MM.1S (cell line): ENCODE measurements around the gene ELK3.

Experiments used
- DNase-seq: peaks from one replicate; pipeline ENCODE4 v3.0.0-alpha.2; 2015
- H2AFZ ChIP-seq: fragments of 300-600 bp; sonication (generic); 2 replicates; pipeline ENCODE4 v1.6.0; 2016; ENCODE audit warnings: antibody characterized with exemption, low read length
- H3F3A ChIP-seq: fragments of 300-600 bp; sonication (generic); 2 replicates; pipeline ENCODE4 v1.6.1; 2016; ENCODE audit warnings: mild to moderate bottlenecking, antibody characterized with exemption, low read length, moderate library complexity, mixed read lengths; ENCODE audit not compliant: insufficient read depth
- H3K27ac ChIP-seq: fragments of 300-600 bp; sonication (generic); 2 replicates; pipeline ENCODE4 v1.5.1; 2016; ENCODE audit warnings: mild to moderate bottlenecking, low read length
- H3K27me3 ChIP-seq: fragments of 300-600 bp; sonication (generic); replicated peaks from 2 replicates; pipeline ENCODE4 v1.6.0; 2016; ENCODE audit warnings: low read length; ENCODE audit not compliant: insufficient read depth
- H3K36me3 ChIP-seq: fragments of 300-600 bp; sonication (generic); replicated peaks from 2 replicates; pipeline ENCODE4 v1.6.1; 2016; ENCODE audit warnings: mild to moderate bottlenecking, low read length, mixed read lengths; ENCODE audit not compliant: insufficient read depth
- H3K4me1 ChIP-seq: fragments of 300-600 bp; sonication (generic); 2 replicates; pipeline ENCODE4 v1.6.1; 2016; ENCODE audit warnings: low read length, mixed read lengths
- H3K4me2 ChIP-seq: fragments of 300-600 bp; sonication (generic); 2 replicates; pipeline ENCODE4 v1.6.0; 2016; ENCODE audit warnings: low read depth, low read length
- H3K4me3 ChIP-seq: fragments of 300-600 bp; sonication (generic); 2 replicates; pipeline ENCODE4 v1.5.1; 2016; ENCODE audit warnings: low read length, mixed read lengths
- H3K79me2 ChIP-seq: fragments of 300-600 bp; sonication (generic); 2 replicates; pipeline ENCODE4 v1.6.1; 2016; ENCODE audit warnings: mixed run types, low read length, mixed read lengths
- H3K9ac ChIP-seq: fragments of 300-600 bp; sonication (generic); 2 replicates; pipeline ENCODE4 v1.6.1; 2016; ENCODE audit warnings: low read length, mixed read lengths
- H3K9me2 ChIP-seq: fragments of 300-600 bp; sonication (generic); replicated peaks from 2 replicates; pipeline ENCODE4 v1.6.1; 2016; ENCODE audit warnings: mild to moderate bottlenecking, low read length, mixed read lengths; ENCODE audit not compliant: insufficient read depth
- H3K9me3 ChIP-seq: fragments of 300-600 bp; sonication (generic); replicated peaks from 2 replicates; pipeline ENCODE4 v1.6.1; 2016; ENCODE audit warnings: mild to moderate bottlenecking, low read length, mixed read lengths; ENCODE audit not compliant: insufficient read depth
- H4K20me1 ChIP-seq: fragments of 300-600 bp; sonication (generic); 2 replicates; pipeline ENCODE4 v1.6.1; 2016; ENCODE audit warnings: mild to moderate bottlenecking, low read length, moderate library complexity, mixed read lengths; ENCODE audit not compliant: insufficient read depth
- EZH2 ChIP-seq: fragments of 300-600 bp; sonication (generic); optimal IDR thresholded peaks from 2 replicates; pipeline ENCODE3; 2017; ENCODE audit warnings: low read depth, mild to moderate bottlenecking, antibody characterized with exemption, low read length, mixed read lengths
- EZH2phosphoT487 ChIP-seq: fragments of 300-600 bp; sonication (generic); IDR thresholded peaks from 2 replicates; pipeline ENCODE4 v1.6.1; 2018; ENCODE audit warnings: antibody characterized with exemption, low read length
- TF ChIP-seq, protein P1 (sequence below): fragments of 300-600 bp; sonication (generic); IDR thresholded peaks from 2 replicates; pipeline ENCODE4 v1.5.1; 2016; ENCODE audit warnings: antibody characterized with exemption, low read length, mixed read lengths

ELK3 gene

DNA sequence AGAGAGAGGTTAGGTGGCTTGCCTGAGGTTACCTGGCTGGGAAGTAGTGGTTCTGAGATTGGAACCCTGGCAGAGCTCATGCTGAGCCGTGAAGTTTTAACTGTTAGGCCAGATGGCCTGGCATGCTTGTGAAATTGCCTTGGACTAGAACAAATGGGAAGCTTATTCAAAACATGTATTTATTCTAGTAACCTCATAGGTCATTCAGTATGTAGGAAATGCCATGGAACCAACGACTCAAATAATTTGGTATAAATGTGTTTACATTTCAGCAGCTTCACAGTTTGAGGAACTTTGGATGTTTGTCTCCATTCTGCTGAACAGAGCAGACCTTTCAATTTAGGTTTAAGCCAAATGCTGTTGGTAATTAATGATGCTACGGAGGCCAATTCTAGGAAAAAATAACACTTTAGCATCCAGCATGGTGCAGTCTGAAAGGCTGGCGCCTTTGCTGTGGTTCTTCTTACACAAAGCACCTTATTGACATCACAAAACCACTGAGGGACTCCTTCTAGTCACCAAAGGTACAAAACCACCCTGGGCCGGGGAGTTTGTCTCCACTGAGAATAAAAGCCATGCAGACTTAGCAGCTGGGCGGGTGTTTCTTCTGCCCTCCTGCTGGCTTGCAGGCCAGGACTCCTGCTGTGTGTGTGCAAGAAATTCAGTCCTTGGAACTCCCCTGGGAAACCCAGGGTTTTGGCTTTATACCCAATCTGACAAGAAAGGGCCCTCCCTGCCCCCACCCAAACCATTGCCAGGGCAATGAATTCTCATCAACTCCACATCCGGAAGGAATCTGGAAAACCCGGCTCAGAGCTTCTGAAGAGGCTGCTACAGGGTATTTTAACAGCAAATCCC, 64.2 kb downstream of the ELK3 start:
- DNase-seq, result no peak
- Histone ChIP-seq H3K9ac (no peak overlapping the region), H3K9me2 (no peaks in the 10 kb centered on the region), H3K9me3 (no peaks in the 10 kb centered on the region), H3K4me3 (no peak overlapping the region), H4K20me1 (no peaks in the 10 kb centered on the region; the same call in 1 of the 2 replicates), H3K4me1 (no peaks in the 10 kb centered on the region), H3K27me3 (no peaks in the 10 kb centered on the region), H2AFZ (no peak overlapping the region), H3K36me3 (peaks cover 6% of the 10 kb centered on the region; the same call in 1 of the 2 replicates), H3K4me2 (no peak overlapping the region), H3K79me2 (peaks cover 70% of the 10 kb centered on the region), H3K27ac (no peak overlapping the region), H3F3A (no peaks in the 10 kb centered on the region)
- TF ChIP-seq, protein P1, sequence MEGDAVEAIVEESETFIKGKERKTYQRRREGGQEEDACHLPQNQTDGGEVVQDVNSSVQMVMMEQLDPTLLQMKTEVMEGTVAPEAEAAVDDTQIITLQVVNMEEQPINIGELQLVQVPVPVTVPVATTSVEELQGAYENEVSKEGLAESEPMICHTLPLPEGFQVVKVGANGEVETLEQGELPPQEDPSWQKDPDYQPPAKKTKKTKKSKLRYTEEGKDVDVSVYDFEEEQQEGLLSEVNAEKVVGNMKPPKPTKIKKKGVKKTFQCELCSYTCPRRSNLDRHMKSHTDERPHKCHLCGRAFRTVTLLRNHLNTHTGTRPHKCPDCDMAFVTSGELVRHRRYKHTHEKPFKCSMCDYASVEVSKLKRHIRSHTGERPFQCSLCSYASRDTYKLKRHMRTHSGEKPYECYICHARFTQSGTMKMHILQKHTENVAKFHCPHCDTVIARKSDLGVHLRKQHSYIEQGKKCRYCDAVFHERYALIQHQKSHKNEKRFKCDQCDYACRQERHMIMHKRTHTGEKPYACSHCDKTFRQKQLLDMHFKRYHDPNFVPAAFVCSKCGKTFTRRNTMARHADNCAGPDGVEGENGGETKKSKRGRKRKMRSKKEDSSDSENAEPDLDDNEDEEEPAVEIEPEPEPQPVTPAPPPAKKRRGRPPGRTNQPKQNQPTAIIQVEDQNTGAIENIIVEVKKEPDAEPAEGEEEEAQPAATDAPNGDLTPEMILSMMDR, result no peak
- TF ChIP-seq EZH2 (no peak), EZH2phosphoT487 (no peak)

DNA sequence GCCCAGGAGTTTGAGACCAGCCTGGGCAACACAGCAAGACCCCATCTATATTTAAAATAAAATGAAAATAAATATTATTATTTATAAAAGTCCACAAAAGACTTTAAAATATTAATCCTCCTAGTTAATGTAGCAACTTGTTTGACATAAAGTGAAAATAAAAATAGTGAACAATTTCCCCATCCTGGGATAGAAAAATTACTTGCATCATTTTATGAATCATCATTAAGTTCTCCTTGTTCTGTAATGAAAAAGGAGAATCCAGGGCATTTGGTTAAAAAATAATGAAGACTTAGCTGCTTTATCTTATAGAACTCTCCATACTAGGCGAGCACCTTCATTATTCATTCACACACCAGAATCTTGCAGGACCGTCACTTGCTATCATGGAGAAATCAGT, 66.1 kb downstream of the ELK3 start:
- Histone ChIP-seq H3K27ac (no peak overlapping the region), H2AFZ (no peak overlapping the region), H3K36me3 (peaks cover 3% of the 10 kb centered on the region; the same call in 1 of the 2 replicates), H3K27me3 (no peaks in the 10 kb centered on the region), H3K79me2 (peaks cover 63% of the 10 kb centered on the region), H3K9ac (no peak overlapping the region), H3K4me1 (no peaks in the 10 kb centered on the region), H3K4me2 (no peak overlapping the region), H3F3A (no peaks in the 10 kb centered on the region), H3K9me2 (no peaks in the 10 kb centered on the region), H3K4me3 (no peak overlapping the region), H3K9me3 (no peaks in the 10 kb centered on the region), H4K20me1 (no peaks in the 10 kb centered on the region; the same call in 1 of the 2 replicates)
- no peak for TF ChIP-seq EZH2phosphoT487
- TF ChIP-seq EZH2, result no peak
- TF ChIP-seq, protein P1, result no peak
- no peak for DNase-seq

DNA sequence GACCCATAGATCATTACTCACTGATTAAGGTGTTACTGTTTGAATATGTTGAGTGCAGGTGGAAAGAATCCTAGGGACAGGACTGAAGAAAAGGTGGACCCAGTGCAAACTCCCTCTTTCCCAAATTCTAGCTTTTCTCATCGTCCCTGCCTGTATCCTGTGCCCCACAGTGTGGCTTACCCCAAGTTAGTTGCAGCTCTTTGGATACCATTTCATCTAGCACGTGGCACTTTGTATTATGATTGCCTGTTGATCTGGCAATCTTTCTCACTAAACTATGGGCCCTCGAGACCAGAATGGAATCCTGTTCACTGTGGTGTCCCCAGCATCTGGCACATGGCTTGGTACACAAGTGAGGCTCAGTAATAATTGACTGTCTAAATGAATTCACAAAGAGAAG, 66.5 kb downstream of the ELK3 start:
- Histone ChIP-seq H3K9me2 (no peaks in the 10 kb centered on the region), H3F3A (no peaks in the 10 kb centered on the region), H3K4me3 (no peak overlapping the region), H3K9me3 (no peaks in the 10 kb centered on the region), H3K79me2 (peaks cover 60% of the 10 kb centered on the region), H4K20me1 (no peaks in the 10 kb centered on the region; the same call in 1 of the 2 replicates), H3K4me1 (no peaks in the 10 kb centered on the region), H3K27ac (no peak overlapping the region), H3K4me2 (no peak overlapping the region), H3K9ac (no peak overlapping the region), H2AFZ (no peak overlapping the region), H3K36me3 (peaks cover 3% of the 10 kb centered on the region; the same call in 1 of the 2 replicates), H3K27me3 (no peaks in the 10 kb centered on the region)
- no peak for DNase-seq
- TF ChIP-seq, protein P1, result no peak
- TF ChIP-seq EZH2phosphoT487 (no peak), EZH2 (no peak)
